Fibroblast of the aortic adventitia (primary cell): ENCODE results near the gene MBD3. TPM values are rescaled to one million over a fixed set of nuclear protein-coding genes. Genes with fewer than 3 reads are reported as not detected.

Source experiments
- DNase-seq: peaks from one replicate; pipeline ENCODE4 v3.0.0-alpha.2; 2010; ENCODE audit warnings: low read depth
- H3K4me3 ChIP-seq: 2 replicates; pipeline ENCODE4 v1.5.1; 2011; ENCODE audit warnings: low read depth, mild to moderate bottlenecking, control low read depth, low read length, moderate library complexity
- CTCF ChIP-seq: IDR thresholded peaks from 2 replicates; pipeline ENCODE4 v1.5.1; 2011; ENCODE audit warnings: mild to moderate bottlenecking, low read length, control low read depth, inconsistent platforms; ENCODE audit not compliant: insufficient read depth
- total RNA-seq: library from RNA; depleted of rRNA; stranded (reverse); fragments of >200 nt; gene quantifications from 2 replicates; pipeline ENCODE4 v1.2.3, GENCODE V29; 2012; ENCODE audit warnings: low replicate concordance

Gene MBD3
- total RNA-seq, 1 donor = 66.3 TPM

GRCh38 chr19:1529430-1529816, 63.2 kb downstream of the MBD3 start:
- no peak for TF ChIP-seq CTCF
- H3K4me3 ChIP-seq = no peak overlapping the region
- no peak for DNase-seq

GRCh38 chr19:1528596-1529429, 63.9 kb downstream of the MBD3 start:
- TF ChIP-seq CTCF = no peak
- H3K4me3 ChIP-seq = no peak overlapping the region
- no peak for DNase-seq

- no peak for DNase-seq
- no peak overlapping the region for H3K4me3 ChIP-seq
- no peak for TF ChIP-seq CTCF
Observed at GRCh38 chr19:1527650-1528309, 64.9 kb downstream of the MBD3 start.

GRCh38 chr19:1526979-1527649, 65.6 kb downstream of the MBD3 start:
- DNase-seq = no peak
- no peak overlapping the region for H3K4me3 ChIP-seq
- no peak for TF ChIP-seq CTCF

- no peak for DNase-seq
- no peak overlapping the region for H3K4me3 ChIP-seq
Observed at GRCh38 chr19:1526066-1526778, 66.4 kb downstream of the MBD3 start.

More at GRCh38 chr19:1526066-1526778, 66.4 kb downstream of the MBD3 start:
- no peak for TF ChIP-seq CTCF
